ENCODE data around the gene LCN10. TPM values are rescaled to one million over a fixed set of nuclear protein-coding genes. Genes with fewer than 3 reads are reported as not detected.

Gene LCN10
- total RNA-seq, 1 experiment from 2014 or later = not detected

GRCh38 chr9:136762915-136763648 lies 20.3 kb upstream of the LCN10 start:
- POLR2A ChIA-PET = no interaction called here
- H3K27ac Mint-ChIP-seq (ENCODE audit: unreplicated experiment) = no peak overlapping the region

GRCh38 chr9:136762221-136762691 lies 19.5 kb upstream of the LCN10 start:
- no peak for DNase-seq
- ChIA-PET POLR2A (interaction anchor here (0.5 kb wide), 1 partner anchor 53 kb away, joined by 3 read pairs; no protein-coding TSS in a partner anchor), CTCF (no interaction called here)
- no peaks in the 10 kb centered on the region for H3K36me3 ChIP-seq (ENCODE audit: control insufficient read depth, insufficient read depth, low read length)
- Mint-ChIP-seq H3K4me1 (ENCODE audit: low read depth, unreplicated experiment) (peaks cover 14% of the 10 kb centered on the region), H3K27me3 (ENCODE audit: insufficient read depth, unreplicated experiment) (no peaks in the 10 kb centered on the region), H3K27ac (ENCODE audit: unreplicated experiment) (no peak overlapping the region), H3K36me3 (ENCODE audit: insufficient read depth, unreplicated experiment) (no peaks in the 10 kb centered on the region), H3K4me3 (ENCODE audit: unreplicated experiment) (no peak overlapping the region), H3K9me3 (ENCODE audit: unreplicated experiment) (no peaks in the 10 kb centered on the region)
- H3K27me3 ChIP-seq (replicated peaks; ENCODE audit: control insufficient read depth, insufficient read depth, low read length) = no peaks in the 10 kb centered on the region
- intact Hi-C loops (cut with micrococcal nuclease; ENCODE audit: unreplicated experiment) = no loop called here
- no TSS peak for BruUV-seq (replicated peaks)
- H3K4me3 ChIP-seq (ENCODE audit: low read depth, low read length) = no peak overlapping the region
- peaks cover 7% of the 10 kb centered on the region for H3K4me1 ChIP-seq
- TF ChIP-seq CTCF (IDR thresholded peaks at IDR 0.05; ENCODE audit: insufficient read depth in 1 of 2, low read depth in 1 of 2, low read length in 1 of 2, severe bottlenecking in 1 of 2, unreplicated experiment in 1 of 2) = no peak
- no peaks in the 10 kb centered on the region for H3K9me3 ChIP-seq

More at GRCh38 chr9:136762915-136763648, 20.3 kb upstream of the LCN10 start:
- no peaks in the 10 kb centered on the region for H3K9me3 ChIP-seq
- peaks cover 7% of the 10 kb centered on the region for H3K4me1 ChIP-seq
- Mint-ChIP-seq H3K27me3 (ENCODE audit: insufficient read depth, unreplicated experiment) (no peaks in the 10 kb centered on the region), H3K9me3 (ENCODE audit: unreplicated experiment) (no peaks in the 10 kb centered on the region), H3K4me1 (ENCODE audit: low read depth, unreplicated experiment) (peaks cover 14% of the 10 kb centered on the region), H3K36me3 (ENCODE audit: insufficient read depth, unreplicated experiment) (no peaks in the 10 kb centered on the region), H3K4me3 (ENCODE audit: unreplicated experiment) (no peak overlapping the region)
- BruUV-seq (replicated peaks) = no TSS peak
- peak in 1 of 2 experiments; percentile 68 for DNase-seq
- intact Hi-C loops (cut with micrococcal nuclease; ENCODE audit: unreplicated experiment) = no loop called here
- CTCF ChIA-PET = no interaction called here
- no peak for TF ChIP-seq CTCF (IDR thresholded peaks at IDR 0.05; ENCODE audit: insufficient read depth in 1 of 2, low read depth in 1 of 2, low read length in 1 of 2, severe bottlenecking in 1 of 2, unreplicated experiment in 1 of 2)
- H3K27me3 ChIP-seq (replicated peaks; ENCODE audit: control insufficient read depth, insufficient read depth, low read length) = no peaks in the 10 kb centered on the region
- H3K4me3 ChIP-seq (ENCODE audit: low read depth, low read length) = no peak overlapping the region
- no peaks in the 10 kb centered on the region for H3K36me3 ChIP-seq (ENCODE audit: control insufficient read depth, insufficient read depth, low read length)

GRCh38 chr9:136761545-136761981 lies 18.8 kb upstream of the LCN10 start:
- H3K27me3 Mint-ChIP-seq (ENCODE audit: insufficient read depth, unreplicated experiment) = no peaks in the 10 kb centered on the region
- POLR2A ChIA-PET = interaction anchor here (0.5 kb wide), 1 partner anchor 52 kb away, joined by 3 read pairs; no protein-coding TSS in a partner anchor
- no TSS peak for BruUV-seq (replicated peaks)

More at GRCh38 chr9:136761545-136761981, 18.8 kb upstream of the LCN10 start:
- H3K4me1 ChIP-seq = no peaks in the 10 kb centered on the region; the same call in none of the 2 replicates
- CTCF ChIA-PET = interaction anchor here (0.6 to 1.0 kb wide), 2 partner anchors 39 to 482 kb away, joined by 3 read pairs; no protein-coding TSS in a partner anchor
- no peak for DNase-seq
- Mint-ChIP-seq H3K27ac (ENCODE audit: unreplicated experiment) (no peak overlapping the region), H3K9me3 (ENCODE audit: unreplicated experiment) (no peaks in the 10 kb centered on the region), H3K4me3 (ENCODE audit: unreplicated experiment) (no peak overlapping the region), H3K36me3 (ENCODE audit: insufficient read depth, unreplicated experiment) (no peaks in the 10 kb centered on the region), H3K4me1 (ENCODE audit: low read depth, unreplicated experiment) (peaks cover 7% of the 10 kb centered on the region)
- intact Hi-C loops (cut with micrococcal nuclease; ENCODE audit: unreplicated experiment) = no loop called here
- H3K4me3 ChIP-seq (ENCODE audit: low read depth, low read length) = no peak overlapping the region
- no peaks in the 10 kb centered on the region for H3K9me3 ChIP-seq
- no peaks in the 10 kb centered on the region for H3K27me3 ChIP-seq (replicated peaks; ENCODE audit: control insufficient read depth, insufficient read depth, low read length)
- TF ChIP-seq CTCF (IDR thresholded peaks at IDR 0.05; ENCODE audit: insufficient read depth in 1 of 2, low read depth in 1 of 2, low read length in 1 of 2, severe bottlenecking in 1 of 2, unreplicated experiment in 1 of 2) = no peak
- no peaks in the 10 kb centered on the region for H3K36me3 ChIP-seq (ENCODE audit: control insufficient read depth, insufficient read depth, low read length)
